SKM-1 (cell line): Measurements from ENCODE around the gene CRYAB.
A peak's percentile ranks its signal among the peaks of the same experiment; 100 is the strongest.

Experiments
- DNase-seq: peaks from one replicate; lab custom pipeline; 2025; ENCODE audit not compliant: unreplicated experiment; lab: John Stamatoyannopoulos, UW

The CRYAB gene, protein sequence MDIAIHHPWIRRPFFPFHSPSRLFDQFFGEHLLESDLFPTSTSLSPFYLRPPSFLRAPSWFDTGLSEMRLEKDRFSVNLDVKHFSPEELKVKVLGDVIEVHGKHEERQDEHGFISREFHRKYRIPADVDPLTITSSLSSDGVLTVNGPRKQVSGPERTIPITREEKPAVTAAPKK

GRCh38 chr11:111911563-111912401 is at the start of gene CRYAB:
Gene CRYAB, minus strand, starts transcription at chr11:111911770. Its CDS starts 46 bp downstream, at chr11:111911724.
- no peak for DNase-seq

DNA sequence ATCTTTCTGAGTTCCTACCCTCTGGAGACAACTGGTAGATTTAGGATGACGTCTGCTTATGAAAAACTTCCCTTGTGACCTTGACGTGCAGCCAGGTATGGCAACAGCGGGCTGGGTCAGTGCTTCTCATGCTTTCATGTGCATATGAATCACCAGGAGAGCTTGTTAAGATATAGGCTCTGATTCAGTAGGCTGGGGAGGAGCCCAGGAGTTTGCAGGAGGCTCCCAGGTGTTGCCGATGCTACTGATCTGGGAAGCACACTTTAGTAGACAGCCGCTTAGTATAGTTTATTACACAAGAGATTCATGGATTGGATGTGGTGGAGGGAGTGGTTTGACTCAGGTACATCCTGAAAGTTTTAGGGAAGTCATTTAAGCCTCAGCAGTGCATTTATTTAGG is 49.3 kb upstream of the CRYAB start:
- no peak for DNase-seq

GRCh38 chr11:111957663-111958444 is 46.3 kb upstream of the CRYAB start:
- no peak for DNase-seq

DNA sequence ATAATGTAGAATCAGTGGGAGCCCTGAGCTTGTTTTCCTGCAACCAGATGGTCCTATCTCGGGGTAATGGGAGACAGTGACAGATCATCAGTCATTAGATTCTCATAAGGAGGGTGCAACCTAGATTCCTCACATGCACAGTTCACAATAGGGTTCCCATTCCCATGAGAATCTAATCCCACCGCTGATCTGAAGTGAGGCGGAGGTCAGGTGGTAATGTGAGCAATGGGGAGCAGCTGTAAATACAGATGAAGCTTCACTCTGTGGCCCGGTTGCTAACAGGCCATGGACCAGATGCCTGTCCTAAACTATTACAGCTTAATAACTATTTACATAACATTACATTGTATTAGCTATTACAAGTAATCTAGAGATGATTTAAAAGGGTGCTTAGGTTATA is 42.6 kb upstream of the CRYAB start:
- DNase-seq: no peak

GRCh38 chr11:111951565-111951964 is 40.0 kb upstream of the CRYAB start:
- DNase-seq: no peak

- no peak for DNase-seq
These were observed 38.2 kb upstream of the CRYAB start for GRCh38 chr11:111949519-111950426.

- DNase-seq: no peak
These were observed 35.6 kb upstream of the CRYAB start for GRCh38 chr11:111947143-111947542.

DNA sequence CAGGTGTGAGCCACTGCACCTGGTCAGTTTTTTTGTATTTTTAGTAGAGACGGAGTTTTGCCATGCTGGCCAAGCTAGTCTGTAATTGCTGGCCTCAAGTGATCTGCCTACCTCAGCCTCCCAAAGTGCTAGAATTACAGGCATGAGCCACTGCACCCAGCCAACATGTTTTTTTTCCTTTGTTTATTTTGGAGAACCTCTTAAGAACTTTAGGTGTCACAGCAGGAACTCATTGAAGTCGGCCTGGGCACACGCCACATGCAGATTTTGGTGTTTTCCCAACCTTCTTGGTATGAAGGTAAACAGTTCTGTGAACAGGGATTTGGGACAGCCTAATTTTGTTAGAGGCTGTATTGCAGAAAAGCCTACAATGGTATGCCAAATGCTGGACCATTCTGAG is 34.9 kb upstream of the CRYAB start:
- no peak for DNase-seq

DNA sequence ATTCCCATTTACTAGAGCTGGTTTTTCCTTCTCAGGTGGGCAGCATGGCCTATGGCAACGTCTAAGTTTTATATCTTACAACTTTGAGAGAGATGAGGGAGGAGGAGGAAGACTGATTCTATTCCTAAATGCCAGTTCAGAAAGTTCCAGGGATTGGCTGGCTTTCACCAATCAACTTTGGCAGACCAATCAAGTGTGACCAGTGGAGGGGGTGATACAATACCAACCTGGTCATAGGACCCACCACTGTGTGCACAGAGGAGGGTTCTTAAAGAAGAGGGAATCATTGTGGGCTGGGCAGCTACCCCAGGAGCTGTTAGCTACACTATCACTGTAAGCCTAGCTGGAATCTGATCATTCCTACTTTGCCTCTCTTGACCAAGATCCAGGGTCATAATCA is 33.6 kb upstream of the CRYAB start:
- no peak for DNase-seq

DNA sequence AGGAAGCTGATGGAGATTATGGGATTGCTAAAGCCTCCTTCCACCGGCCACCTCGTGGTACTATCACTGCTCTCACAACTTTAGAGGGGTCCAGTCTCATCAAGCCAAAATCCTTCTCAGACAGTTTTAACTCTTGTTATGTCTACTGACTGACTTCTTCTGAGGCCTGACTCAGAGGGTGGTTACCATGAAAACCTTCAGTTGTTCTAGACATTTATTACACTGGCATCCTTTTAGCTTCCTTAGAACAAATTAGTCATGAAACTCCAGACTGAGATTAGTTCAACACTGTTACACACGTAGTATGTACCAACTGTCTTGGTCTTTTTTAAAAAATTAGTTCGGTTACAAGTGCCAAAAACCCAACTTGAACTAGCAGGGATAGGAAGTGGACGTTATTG is 33.1 kb upstream of the CRYAB start:
- no peak for DNase-seq

GRCh38 chr11:111944139-111944538 is 32.6 kb upstream of the CRYAB start:
- no peak for DNase-seq

GRCh38 chr11:111942829-111943228 is 31.3 kb upstream of the CRYAB start:
- no peak for DNase-seq

GRCh38 chr11:111941963-111942362 is 30.4 kb upstream of the CRYAB start:
- no peak for DNase-seq

GRCh38 chr11:111939836-111940604 is 28.4 kb upstream of the CRYAB start:
- DNase-seq: no peak

DNA sequence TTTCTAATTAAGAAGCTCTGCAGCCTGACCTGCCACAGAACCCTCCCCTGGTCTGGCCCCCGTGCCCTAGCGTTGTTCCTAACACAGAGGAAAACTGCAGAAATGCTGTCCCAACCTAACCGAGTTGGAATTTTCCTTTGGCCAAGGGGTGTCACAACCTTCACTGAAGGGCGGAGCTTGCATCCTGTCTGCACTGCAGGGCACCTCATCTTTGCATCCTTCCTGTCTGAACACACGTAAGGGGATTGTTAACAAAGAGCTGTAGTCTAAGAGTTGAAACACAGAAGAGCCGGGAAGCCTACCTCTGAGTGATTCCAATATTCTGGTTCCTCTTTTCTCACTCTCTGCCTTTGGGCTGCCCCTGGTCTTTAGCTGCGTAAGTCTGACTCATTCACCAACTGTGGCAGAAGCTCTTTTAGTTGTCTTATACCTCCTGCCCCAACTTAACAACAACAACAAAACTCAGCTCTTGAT is 27.2 kb upstream of the CRYAB start:
- peak; percentile 90 for DNase-seq

- DNase-seq: no peak
These were observed 26.3 kb upstream of the CRYAB start for GRCh38 chr11:111937844-111938243.

GRCh38 chr11:111937461-111937769 is 25.8 kb upstream of the CRYAB start:
- DNase-seq: no peak

GRCh38 chr11:111936040-111936540 is 24.5 kb upstream of the CRYAB start:
- no peak for DNase-seq

DNA sequence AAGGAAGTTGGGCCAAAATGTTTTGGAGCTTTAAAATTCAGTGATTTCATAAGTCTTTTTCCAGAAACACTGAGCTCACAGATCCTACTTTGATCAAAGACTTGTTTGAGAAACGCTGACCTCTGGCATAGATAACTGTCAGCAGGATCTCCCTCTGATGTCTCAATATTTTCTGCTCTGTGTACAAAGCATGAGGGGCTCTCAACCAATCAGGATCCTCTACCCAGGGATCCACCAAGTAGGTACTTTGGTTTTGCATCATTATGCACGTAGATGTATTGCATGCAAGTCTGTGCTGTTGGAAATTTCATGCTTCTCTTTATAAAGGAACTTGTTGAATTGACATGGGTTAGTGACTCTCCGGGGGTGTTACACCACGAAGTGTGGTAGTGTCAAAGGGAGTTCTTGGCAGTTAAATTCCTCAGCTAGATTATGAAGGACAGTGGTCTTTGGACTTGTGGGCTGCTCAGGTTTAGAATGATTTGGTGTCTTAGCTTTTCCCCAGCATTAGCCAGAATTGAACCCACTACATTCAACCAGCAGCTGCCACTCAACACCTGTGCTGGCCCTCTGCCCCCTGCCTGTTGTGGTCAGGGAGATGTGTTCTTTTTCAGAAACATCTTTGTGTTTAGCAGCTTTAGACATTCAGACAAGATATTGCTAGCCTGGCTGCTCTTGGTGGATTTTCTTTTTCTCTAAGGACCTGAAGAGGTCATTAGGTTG is 23.9 kb upstream of the CRYAB start:
- no peak for DNase-seq
